Hepatocyte (in vitro differentiated cells): Measurements from ENCODE around the gene PDGFD.

Source experiments
- CTCF ChIP-seq: fragments of 200-600 bp; sonication (generic); IDR thresholded peaks from 2 replicates; pipeline ENCODE4 v1.5.1; 2016; ENCODE audit warnings: antibody characterized with exemption, mild to moderate bottlenecking; ENCODE audit not compliant: poor library complexity
- EZH2phosphoT487 ChIP-seq: fragments of 200-600 bp; sonication (generic); IDR thresholded peaks from one replicate; pipeline ENCODE4 v1.6.1; 2018; ENCODE audit warnings: antibody characterized with exemption, mild to moderate bottlenecking, low read depth, moderate library complexity; ENCODE audit not compliant: unreplicated experiment, severe bottlenecking

- TF ChIP-seq CTCF, result no peak
- no peak for TF ChIP-seq EZH2phosphoT487
Observed at GRCh38 chr11:104122011-104122635, 41.8 kb downstream of the PDGFD start.
